Bronchial epithelial cell (primary cell): ENCODE measurements around the gene KRT81. TPM values are rescaled to one million over a fixed set of nuclear protein-coding genes. Genes with fewer than 3 reads are reported as not detected.
"Not testable (repeated sequence)": the region's sequence is repeated elsewhere in the genome, so short reads cannot be mapped to it uniquely, and the experiment has no call there.

ENCODE experiments used
- DNase-seq: peaks from one replicate; pipeline ENCODE4 v3.0.0-alpha.2; 2010; ENCODE audit warnings: low read depth
- FAIRE-seq: peaks from 2 replicates; lab custom pipeline; 2011; peaks lifted over from hg19 to GRCh38; lab: Jason Lieb, UNC
- H3K27me3 ChIP-seq: 2 replicates; pipeline ENCODE4 v1.5.1; 2011; ENCODE audit warnings: low read length; ENCODE audit not compliant: control insufficient read depth, insufficient read depth
- H3K36me3 ChIP-seq: 2 replicates; pipeline ENCODE4 v1.5.1; 2011; ENCODE audit warnings: low read length; ENCODE audit not compliant: control insufficient read depth, insufficient read depth
- H3K4me3 ChIP-seq: 2 replicates; pipeline ENCODE4 v1.5.1; 2011; ENCODE audit warnings: mild to moderate bottlenecking, low read depth, low read length, control low read depth
- total RNA-seq: library from RNA; depleted of rRNA; stranded (reverse); fragments of >200 nt; gene quantifications from 2 replicates; pipeline ENCODE4 v1.2.1, GENCODE V29; 2014
- TF ChIP-seq, protein P1 (sequence below): IDR thresholded peaks from 2 replicates; pipeline ENCODE4 v1.5.1; 2011; ENCODE audit warnings: mild to moderate bottlenecking, moderate library complexity, low read length, control low read depth, inconsistent platforms; ENCODE audit not compliant: insufficient read depth, severe bottlenecking

Gene KRT81
- total RNA-seq, 1 donor from 2014 or later, result 0.26 TPM

- Histone ChIP-seq H3K36me3 (peaks cover 8% of the 10 kb centered on the region), H3K4me3 (no peak overlapping the region), H3K27me3 (no peaks in the 10 kb centered on the region)
- no peak for DNase-seq
- no peak for FAIRE-seq
- TF ChIP-seq, protein P1, sequence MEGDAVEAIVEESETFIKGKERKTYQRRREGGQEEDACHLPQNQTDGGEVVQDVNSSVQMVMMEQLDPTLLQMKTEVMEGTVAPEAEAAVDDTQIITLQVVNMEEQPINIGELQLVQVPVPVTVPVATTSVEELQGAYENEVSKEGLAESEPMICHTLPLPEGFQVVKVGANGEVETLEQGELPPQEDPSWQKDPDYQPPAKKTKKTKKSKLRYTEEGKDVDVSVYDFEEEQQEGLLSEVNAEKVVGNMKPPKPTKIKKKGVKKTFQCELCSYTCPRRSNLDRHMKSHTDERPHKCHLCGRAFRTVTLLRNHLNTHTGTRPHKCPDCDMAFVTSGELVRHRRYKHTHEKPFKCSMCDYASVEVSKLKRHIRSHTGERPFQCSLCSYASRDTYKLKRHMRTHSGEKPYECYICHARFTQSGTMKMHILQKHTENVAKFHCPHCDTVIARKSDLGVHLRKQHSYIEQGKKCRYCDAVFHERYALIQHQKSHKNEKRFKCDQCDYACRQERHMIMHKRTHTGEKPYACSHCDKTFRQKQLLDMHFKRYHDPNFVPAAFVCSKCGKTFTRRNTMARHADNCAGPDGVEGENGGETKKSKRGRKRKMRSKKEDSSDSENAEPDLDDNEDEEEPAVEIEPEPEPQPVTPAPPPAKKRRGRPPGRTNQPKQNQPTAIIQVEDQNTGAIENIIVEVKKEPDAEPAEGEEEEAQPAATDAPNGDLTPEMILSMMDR, result no peak
These were observed 46.7 kb downstream of the KRT81 start for GRCh38 chr12:52244615-52244994.

- FAIRE-seq (peak; percentile 13), DNase-seq (peak; percentile 91)
- TF ChIP-seq, protein P1, result no peak
- H3K36me3 ChIP-seq, result peaks cover 10% of the 10 kb centered on the region
- H3K27me3 ChIP-seq, result no peaks in the 10 kb centered on the region
- no peak overlapping the region for H3K4me3 ChIP-seq
These were observed 47.3 kb downstream of the KRT81 start for GRCh38 chr12:52243856-52244614.

DNA sequence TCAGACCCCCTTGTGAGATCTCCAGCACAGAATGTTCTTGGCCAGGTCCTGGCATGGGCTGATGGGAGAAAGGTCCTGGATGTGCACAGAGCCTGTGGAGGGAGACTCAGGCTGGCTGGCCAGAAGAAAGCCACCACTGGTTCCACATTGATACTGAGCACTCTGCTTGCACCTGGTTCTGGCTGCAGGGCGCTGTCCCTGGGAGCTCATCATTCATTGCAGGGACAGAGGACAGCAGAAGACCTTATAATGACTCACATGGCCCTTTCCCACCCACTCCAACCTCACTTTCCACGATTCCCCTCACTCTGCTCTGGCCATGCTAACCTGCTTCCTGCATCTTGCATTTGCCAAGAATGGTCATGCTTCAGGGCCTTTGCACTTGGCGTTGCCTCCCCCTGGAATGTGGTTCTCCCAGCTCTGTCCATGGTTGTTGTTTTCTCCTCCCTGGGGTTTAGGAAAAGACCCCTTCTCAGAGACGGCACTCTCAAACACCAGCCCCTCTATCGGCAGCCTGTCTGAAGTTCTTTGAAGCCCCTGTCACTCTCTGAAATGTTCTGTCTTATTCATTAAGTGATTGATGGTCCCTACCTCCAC is 48.0 kb downstream of the KRT81 start:
- DNase-seq, result peak; percentile 80
- TF ChIP-seq, protein P1, result no peak
- peaks cover 10% of the 10 kb centered on the region for H3K36me3 ChIP-seq
- H3K4me3 ChIP-seq, result no peak overlapping the region
- no peaks in the 10 kb centered on the region for H3K27me3 ChIP-seq
- peak; percentile 91 for FAIRE-seq

GRCh38 chr12:52242442-52243258 is 48.7 kb downstream of the KRT81 start:
- DNase-seq (no peak), FAIRE-seq (peak; percentile 47)
- no peaks in the 10 kb centered on the region for H3K27me3 ChIP-seq
- peaks cover 10% of the 10 kb centered on the region for H3K36me3 ChIP-seq
- TF ChIP-seq, protein P1, result no peak
- H3K4me3 ChIP-seq, result no peak overlapping the region

DNA sequence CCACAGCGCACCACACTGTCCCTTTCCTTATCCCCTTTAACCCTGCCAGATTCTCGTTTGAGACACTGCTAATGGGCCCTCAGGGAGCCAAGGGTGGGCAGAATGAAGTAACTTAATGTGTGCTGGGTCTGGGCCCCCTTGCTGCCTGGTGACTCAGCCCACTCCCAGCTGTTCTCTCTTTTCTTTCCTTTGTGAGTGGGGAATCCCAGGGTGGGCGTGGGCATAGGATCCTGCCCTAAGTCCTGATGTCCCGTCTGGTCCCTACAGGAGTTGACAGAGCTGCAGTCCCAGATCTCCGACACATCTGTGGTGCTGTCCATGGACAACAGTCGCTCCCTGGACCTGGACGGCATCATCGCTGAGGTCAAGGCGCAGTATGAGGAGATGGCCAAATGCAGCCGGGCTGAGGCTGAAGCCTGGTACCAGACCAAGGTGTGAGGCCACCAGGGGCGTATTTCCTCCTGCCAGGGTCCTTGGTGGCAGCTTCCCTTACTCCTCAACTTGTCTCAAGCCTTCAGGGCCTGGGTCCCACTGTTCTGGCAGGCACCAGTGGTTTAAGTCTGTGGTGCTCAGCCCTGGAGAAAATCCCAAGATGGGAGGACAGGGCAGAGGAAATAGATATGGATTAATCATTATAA is 50.0 kb downstream of the KRT81 start:
- no peak for FAIRE-seq

GRCh38 chr12:52240247-52240646 is 51.1 kb downstream of the KRT81 start:
- not testable (repeated sequence) for H3K27me3 ChIP-seq, H3K4me3 ChIP-seq, FAIRE-seq, DNase-seq
- H3K36me3 ChIP-seq, result peaks cover 13% of the 10 kb centered on the region

More for the DNA sequence above, 50.0 kb downstream of the KRT81 start:
- TF ChIP-seq, protein P1, result no peak
- Histone ChIP-seq H3K36me3 (peaks cover 10% of the 10 kb centered on the region), H3K27me3 (no peaks in the 10 kb centered on the region), H3K4me3 (no peak overlapping the region)
- no peak for DNase-seq
